ENCODE measurements around the gene CSNK1A1L.

The CSNK1A1L gene

DNA sequence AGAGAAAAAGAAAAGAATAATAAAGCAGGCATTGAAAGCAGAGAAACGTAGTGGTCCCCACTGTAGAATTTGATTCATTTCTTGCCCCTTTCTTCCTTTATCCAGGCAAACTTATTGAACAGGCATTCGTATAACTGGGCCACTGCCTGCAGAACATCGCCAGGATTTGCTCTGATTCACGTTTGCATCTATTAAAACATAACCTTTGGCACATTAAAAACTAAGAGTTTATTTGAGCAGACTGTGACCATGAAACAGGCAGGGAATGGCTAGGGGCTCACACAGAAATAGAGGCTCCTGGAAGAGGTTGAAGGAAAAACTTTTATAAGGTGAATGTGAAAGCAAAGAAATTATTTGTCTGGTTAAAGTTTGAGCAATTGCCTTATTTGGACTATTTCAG lies 33.4 kb downstream of the CSNK1A1L start:
- H3F3A ChIP-seq (ENCODE audit: low read depth): no peaks in the 10 kb centered on the region
- H3K79me2 ChIP-seq (ENCODE audit: insufficient read depth, low read length): no peaks in the 10 kb centered on the region
- no peaks in the 10 kb centered on the region for H3K9me2 ChIP-seq (replicated peaks; ENCODE audit: low read depth, low read length)
- no peak overlapping the region for H2AFZ ChIP-seq (ENCODE audit: low read length)
- H3K4me3 ChIP-seq (ENCODE audit: low read length, poor library complexity, severe bottlenecking): no peak overlapping the region
- no peaks in the 10 kb centered on the region for H3K27me3 ChIP-seq (ENCODE audit: insufficient read depth, low read length, poor library complexity, severe bottlenecking)
- no peak for TF ChIP-seq EZH2phosphoT487 (IDR thresholded peaks at IDR 0.05; ENCODE audit: borderline replicate concordance)
- no peak for TF ChIP-seq CTCF (conservative IDR thresholded peaks at IDR 0.05; ENCODE audit: low read length)
- no peak overlapping the region for H3K9ac ChIP-seq (ENCODE audit: low read depth, low read length, poor library complexity, severe bottlenecking)
- H3K9me3 ChIP-seq (ENCODE audit: insufficient read depth, low read depth, low read length): no peaks in the 10 kb centered on the region
- H3K4me1 ChIP-seq (ENCODE audit: insufficient read depth, low read length, poor library complexity, severe bottlenecking): peaks cover 11% of the 10 kb centered on the region
- H3K4me2 ChIP-seq (ENCODE audit: low read depth, low read length, poor library complexity, severe bottlenecking): no peak overlapping the region
- H3K36me3 ChIP-seq (ENCODE audit: insufficient read depth, low read length): no peaks in the 10 kb centered on the region
- H4K20me1 ChIP-seq (ENCODE audit: insufficient read depth, low read length, poor library complexity, severe bottlenecking): no peaks in the 10 kb centered on the region

- no peak overlapping the region for H2AFZ ChIP-seq (ENCODE audit: low read length)
- no peak overlapping the region for H3K4me2 ChIP-seq (ENCODE audit: low read depth, low read length, poor library complexity, severe bottlenecking)
- peaks cover 2% of the 10 kb centered on the region for H3K4me1 ChIP-seq (ENCODE audit: insufficient read depth, low read length, poor library complexity, severe bottlenecking)
- no peaks in the 10 kb centered on the region for H3F3A ChIP-seq (ENCODE audit: low read depth)
- no peaks in the 10 kb centered on the region for H3K27me3 ChIP-seq (ENCODE audit: insufficient read depth, low read length, poor library complexity, severe bottlenecking)
- H3K9ac ChIP-seq (ENCODE audit: low read depth, low read length, poor library complexity, severe bottlenecking): no peak overlapping the region
- no peak for TF ChIP-seq EZH2phosphoT487 (IDR thresholded peaks at IDR 0.05; ENCODE audit: borderline replicate concordance)
- TF ChIP-seq CTCF (conservative IDR thresholded peaks at IDR 0.05; ENCODE audit: low read length): no peak
- H3K36me3 ChIP-seq (ENCODE audit: insufficient read depth, low read length): no peaks in the 10 kb centered on the region
- H3K4me3 ChIP-seq (ENCODE audit: low read length, poor library complexity, severe bottlenecking): no peak overlapping the region
- H3K9me3 ChIP-seq (ENCODE audit: insufficient read depth, low read depth, low read length): no peaks in the 10 kb centered on the region
- H3K79me2 ChIP-seq (ENCODE audit: insufficient read depth, low read length): no peaks in the 10 kb centered on the region
- no peaks in the 10 kb centered on the region for H4K20me1 ChIP-seq (ENCODE audit: insufficient read depth, low read length, poor library complexity, severe bottlenecking)
- H3K9me2 ChIP-seq (replicated peaks; ENCODE audit: low read depth, low read length): no peaks in the 10 kb centered on the region
These were observed 34.5 kb downstream of the CSNK1A1L start for GRCh38 chr13:37070956-37071355.

DNA sequence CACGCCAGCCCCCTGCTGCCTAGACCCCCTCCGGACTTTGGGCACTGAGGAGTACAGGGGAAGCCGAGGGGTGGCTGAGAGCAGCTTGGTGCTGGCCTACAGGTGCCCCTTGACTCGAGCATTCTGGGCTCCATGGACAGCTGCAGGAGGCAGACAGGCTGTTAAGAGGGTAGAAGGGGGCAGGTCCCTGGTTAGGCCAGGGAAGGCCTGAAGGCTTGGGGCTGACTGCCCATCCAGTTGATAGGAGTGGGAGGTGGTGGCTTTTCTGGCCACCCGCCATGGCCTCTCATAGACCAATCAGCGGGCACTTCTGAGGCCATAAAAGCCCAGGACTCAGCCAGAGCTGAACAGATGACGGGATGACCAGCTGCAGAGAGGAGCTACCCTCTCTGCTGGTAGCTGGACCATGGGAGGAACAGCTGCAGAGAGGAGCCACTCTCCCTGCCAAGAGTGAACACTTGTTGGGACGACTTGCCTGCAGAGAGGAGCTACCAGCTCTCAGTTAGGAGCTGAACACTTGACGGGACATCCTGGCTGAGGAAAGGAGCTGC lies 35.2 kb downstream of the CSNK1A1L start:
- Histone ChIP-seq H3K27me3 (ENCODE audit: insufficient read depth, low read length, poor library complexity, severe bottlenecking) (no peaks in the 10 kb centered on the region), H3K4me3 (ENCODE audit: low read length, poor library complexity, severe bottlenecking) (no peak overlapping the region), H3F3A (ENCODE audit: low read depth) (no peaks in the 10 kb centered on the region), H3K4me2 (ENCODE audit: low read depth, low read length, poor library complexity, severe bottlenecking) (no peak overlapping the region), H3K79me2 (ENCODE audit: insufficient read depth, low read length) (no peaks in the 10 kb centered on the region), H2AFZ (ENCODE audit: low read length) (no peak overlapping the region), H3K9me3 (ENCODE audit: insufficient read depth, low read depth, low read length) (no peaks in the 10 kb centered on the region), H3K4me1 (ENCODE audit: insufficient read depth, low read length, poor library complexity, severe bottlenecking) (no peaks in the 10 kb centered on the region), H4K20me1 (ENCODE audit: insufficient read depth, low read length, poor library complexity, severe bottlenecking) (no peaks in the 10 kb centered on the region), H3K9me2 (replicated peaks; ENCODE audit: low read depth, low read length) (no peaks in the 10 kb centered on the region), H3K9ac (ENCODE audit: low read depth, low read length, poor library complexity, severe bottlenecking) (no peak overlapping the region), H3K36me3 (ENCODE audit: insufficient read depth, low read length) (no peaks in the 10 kb centered on the region)
- TF ChIP-seq CTCF (conservative IDR thresholded peaks at IDR 0.05; ENCODE audit: low read length): no peak
- no peak for TF ChIP-seq EZH2phosphoT487 (IDR thresholded peaks at IDR 0.05; ENCODE audit: borderline replicate concordance)
